Superior temporal gyrus (tissue), 1 donor: ENCODE measurements around the gene LARGE1.
"Not testable (repeated sequence)": the region's sequence is repeated elsewhere in the genome, so short reads cannot be mapped to it uniquely, and the experiment has no call there.

ENCODE experiments used
- DNase-seq: peaks from one replicate; pipeline ENCODE4 v3.0.0-alpha.2; 2016; ENCODE audit errors: extremely low spot score

Gene LARGE1

GRCh38 chr22:33883961-33884808, 36.1 kb downstream of the LARGE1 start:
- DNase-seq = no peak

GRCh38 chr22:33883561-33883960, 36.7 kb downstream of the LARGE1 start:
- no peak for DNase-seq

- no peak for DNase-seq
These were observed 37.3 kb downstream of the LARGE1 start for GRCh38 chr22:33882991-33883390.

GRCh38 chr22:33880986-33881385, 39.3 kb downstream of the LARGE1 start:
- DNase-seq = no peak

GRCh38 chr22:33879796-33880195, 40.5 kb downstream of the LARGE1 start:
- no peak for DNase-seq

- DNase-seq = no peak
These were observed 45.0 kb downstream of the LARGE1 start for GRCh38 chr22:33875316-33875715.

- DNase-seq = no peak
These were observed 46.1 kb downstream of the LARGE1 start for GRCh38 chr22:33874206-33874605.

- no peak for DNase-seq
These were observed 46.6 kb downstream of the LARGE1 start for GRCh38 chr22:33873666-33874065.

GRCh38 chr22:33873186-33873585, 47.1 kb downstream of the LARGE1 start:
- no peak for DNase-seq

GRCh38 chr22:33871935-33872334, 48.3 kb downstream of the LARGE1 start:
- DNase-seq = no peak

- no peak for DNase-seq
These were observed 50.3 kb downstream of the LARGE1 start for GRCh38 chr22:33869946-33870345.

- DNase-seq = no peak
These were observed 52.3 kb downstream of the LARGE1 start for GRCh38 chr22:33867971-33868370.

- DNase-seq = no peak
These were observed 53.0 kb downstream of the LARGE1 start for GRCh38 chr22:33867118-33867866.

GRCh38 chr22:33866511-33866910, 53.8 kb downstream of the LARGE1 start:
- DNase-seq = no peak

GRCh38 chr22:33865996-33866395, 54.3 kb downstream of the LARGE1 start:
- DNase-seq = no peak

- DNase-seq = no peak
These were observed 55.0 kb downstream of the LARGE1 start for GRCh38 chr22:33865248-33865647.

- DNase-seq = no peak
These were observed 55.5 kb downstream of the LARGE1 start for GRCh38 chr22:33864723-33865130.

GRCh38 chr22:33861216-33861875, 58.9 kb downstream of the LARGE1 start:
- no peak for DNase-seq

GRCh38 chr22:33860386-33860785, 59.9 kb downstream of the LARGE1 start:
- DNase-seq = no peak

- DNase-seq = no peak
These were observed 61.0 kb downstream of the LARGE1 start for GRCh38 chr22:33859311-33859710.

- not testable (repeated sequence) for DNase-seq
These were observed 61.6 kb downstream of the LARGE1 start for GRCh38 chr22:33858653-33859052.

GRCh38 chr22:33857767-33858166, 62.5 kb downstream of the LARGE1 start:
- DNase-seq = not testable (repeated sequence)
